ENCODE data around the gene CTNNA3. TPM values are rescaled to one million over a fixed set of nuclear protein-coding genes. Genes with fewer than 3 reads are reported as not detected.

Gene CTNNA3
- total RNA-seq, 2 donors from 2014 or later, result 3.2 to 7.2 TPM

GRCh38 chr10:66654861-66655260, 1041.1 kb downstream of the CTNNA3 start:
- TF ChIP-seq CTCF (conservative IDR thresholded peaks at IDR 0.05), result no peak
- H3K4me3 Mint-ChIP-seq, result no peak overlapping the region

GRCh38 chr10:66651308-66652082, 1044.5 kb downstream of the CTNNA3 start:
- Histone ChIP-seq H3K4me3 (ENCODE audit: low read length) (no peak overlapping the region), H3K36me3 (ENCODE audit: control insufficient read depth, insufficient read depth, low read length) (no peaks in the 10 kb centered on the region), H3K9me3 (ENCODE audit: control insufficient read depth, low read length) (peaks cover 33% of the 10 kb centered on the region), H3K27me3 (ENCODE audit: control insufficient read depth, insufficient read depth, low read length, poor library complexity, severe bottlenecking) (no peaks in the 10 kb centered on the region), H3K27ac (ENCODE audit: low read depth, low read length) (no peak overlapping the region), H3K9ac (ENCODE audit: extremely low read depth, low read length, poor library complexity, severe bottlenecking) (no peak overlapping the region), H3K4me1 (ENCODE audit: control insufficient read depth, insufficient read depth, low read length) (no peaks in the 10 kb centered on the region)
- no peaks in the 10 kb centered on the region for H3K4me1 Mint-ChIP-seq
- no peak for DNase-seq
- no peaks in the 10 kb centered on the region for H3K36me3 Mint-ChIP-seq (ENCODE audit: low read depth)
- no peak for TF ChIP-seq CTCF (conservative IDR thresholded peaks at IDR 0.05)
- H3K4me3 Mint-ChIP-seq, result no peak overlapping the region
- no peaks in the 10 kb centered on the region for H3K27me3 Mint-ChIP-seq (ENCODE audit: insufficient read depth)
- WGBS, 2 experiments (ENCODE audit: insufficient coverage in 1 of 2, insufficient read length in 1 of 2), result 97% methylated on average over 30 of the region's 30 CpGs; no CpG with 5 or more reads in 1 of the 2 experiments
- no peak overlapping the region for H3K27ac Mint-ChIP-seq
- peaks cover 33% of the 10 kb centered on the region for H3K9me3 Mint-ChIP-seq

More at GRCh38 chr10:66654861-66655260, 1041.1 kb downstream of the CTNNA3 start:
- no peaks in the 10 kb centered on the region for H3K27me3 ChIP-seq (ENCODE audit: control insufficient read depth, insufficient read depth, low read length, poor library complexity, severe bottlenecking)
- no peaks in the 10 kb centered on the region for H3K36me3 ChIP-seq (ENCODE audit: control insufficient read depth, insufficient read depth, low read length)
- no peak overlapping the region for H3K27ac ChIP-seq (ENCODE audit: low read depth, low read length)
- no peaks in the 10 kb centered on the region for H3K4me1 ChIP-seq (ENCODE audit: control insufficient read depth, insufficient read depth, low read length)
- H3K4me3 ChIP-seq (ENCODE audit: low read length), result no peak overlapping the region
- H3K36me3 Mint-ChIP-seq (ENCODE audit: low read depth), result no peaks in the 10 kb centered on the region
- no peak overlapping the region for H3K9ac ChIP-seq (ENCODE audit: extremely low read depth, low read length, poor library complexity, severe bottlenecking)
- H3K27ac Mint-ChIP-seq, result no peak overlapping the region
- H3K9me3 Mint-ChIP-seq, result peaks cover 31% of the 10 kb centered on the region
- no peak for DNase-seq
- WGBS, 2 experiments (ENCODE audit: insufficient coverage in 1 of 2, insufficient read length in 1 of 2), result 80% methylated on average over 1 of the region's 1 CpG; no CpG with 5 or more reads in 1 of the 2 experiments
- H3K4me1 Mint-ChIP-seq, result no peaks in the 10 kb centered on the region
- H3K9me3 ChIP-seq (ENCODE audit: control insufficient read depth, low read length), result peaks cover 33% of the 10 kb centered on the region
- H3K27me3 Mint-ChIP-seq (ENCODE audit: insufficient read depth), result no peaks in the 10 kb centered on the region

GRCh38 chr10:66649626-66650025, 1046.4 kb downstream of the CTNNA3 start:
- 92 to 100% methylated on average over 1 to 3 of the region's 3 CpGs for WGBS, 2 experiments (ENCODE audit: insufficient coverage in 1 of 2, insufficient read length in 1 of 2)
- no peak overlapping the region for H3K27ac ChIP-seq (ENCODE audit: low read depth, low read length)
- Mint-ChIP-seq H3K4me1 (no peaks in the 10 kb centered on the region), H3K9me3 (peaks cover 40% of the 10 kb centered on the region), H3K36me3 (ENCODE audit: low read depth) (no peaks in the 10 kb centered on the region), H3K27me3 (ENCODE audit: insufficient read depth) (no peaks in the 10 kb centered on the region), H3K4me3 (no peak overlapping the region), H3K27ac (no peak overlapping the region)
- no peak overlapping the region for H3K9ac ChIP-seq (ENCODE audit: extremely low read depth, low read length, poor library complexity, severe bottlenecking)
- no peak for DNase-seq
- H3K27me3 ChIP-seq (ENCODE audit: control insufficient read depth, insufficient read depth, low read length, poor library complexity, severe bottlenecking), result no peaks in the 10 kb centered on the region
- H3K4me1 ChIP-seq (ENCODE audit: control insufficient read depth, insufficient read depth, low read length), result no peaks in the 10 kb centered on the region
- no peak overlapping the region for H3K4me3 ChIP-seq (ENCODE audit: low read length)
- no peak for TF ChIP-seq CTCF (conservative IDR thresholded peaks at IDR 0.05)
- no peaks in the 10 kb centered on the region for H3K36me3 ChIP-seq (ENCODE audit: control insufficient read depth, insufficient read depth, low read length)
- H3K9me3 ChIP-seq (ENCODE audit: control insufficient read depth, low read length), result peaks cover 33% of the 10 kb centered on the region
